Liver (tissue), 9 donors: Measurements from ENCODE around the gene SMAD1. TPM values are rescaled to one million over a fixed set of nuclear protein-coding genes. Genes with fewer than 3 reads are reported as not detected.

Experiments used
- DNase-seq: peaks from one replicate; pipeline ENCODE4 v3.0.0-alpha.2; 2017; ENCODE audit warnings: low spot score
- H3K27ac ChIP-seq, 2 donors: one replicate each; pipeline ENCODE4 v1.7.0; 2013; ENCODE audit warnings: inconsistent platforms in 2 of 2, low read length in 2 of 2, control low read depth in 1 of 2, low read depth in 1 of 2, mild to moderate bottlenecking in 1 of 2
- H3K27me3 ChIP-seq, 4 donors: one replicate each; pipeline versions ENCODE4 v1.6.1 to v1.7.0; 2013; ENCODE audit warnings: low read length in 3 of 4, inconsistent platforms in 1 of 4, mild to moderate bottlenecking in 1 of 4, moderate library complexity in 1 of 4; ENCODE audit not compliant: control insufficient read depth in 4 of 4, insufficient read depth in 4 of 4
- H3K36me3 ChIP-seq, 4 donors: one replicate each; pipeline versions ENCODE4 v1.6.1 to v1.7.0; 2013; ENCODE audit warnings: low read length in 3 of 4, mild to moderate bottlenecking in 3 of 4, low read depth in 1 of 4, moderate library complexity in 1 of 4; ENCODE audit not compliant: control insufficient read depth in 4 of 4, insufficient read depth in 3 of 4
- H3K4me1 ChIP-seq, 4 donors: one replicate each; pipeline versions ENCODE4 v1.6.1 to v1.7.0; 2013; ENCODE audit warnings: low read length in 3 of 4, mild to moderate bottlenecking in 3 of 4, moderate library complexity in 1 of 4; ENCODE audit not compliant: control insufficient read depth in 4 of 4, insufficient read depth in 4 of 4
- H3K4me3 ChIP-seq, 3 donors: one replicate each; pipeline versions ENCODE4 v1.6.1 to v1.7.0; 2013; ENCODE audit warnings: low read length in 3 of 3, control low read depth in 1 of 3, low read depth in 1 of 3, mild to moderate bottlenecking in 1 of 3
- H3K9ac ChIP-seq, 2 donors: one replicate each; pipeline ENCODE4 v1.7.0; 2013; ENCODE audit warnings: low read length in 2 of 2, mild to moderate bottlenecking in 2 of 2, moderate library complexity in 2 of 2, control low read depth in 1 of 2, low read depth in 1 of 2
- H3K9me3 ChIP-seq, 4 donors: one replicate each; pipeline versions ENCODE4 v1.6.1 to v1.7.0; 2013; ENCODE audit warnings: low read length in 3 of 4; ENCODE audit not compliant: control insufficient read depth in 4 of 4
- EGR1 ChIP-seq, 2 donors: IDR thresholded peaks; 2 replicates each; pipeline ENCODE4 v1.6.1; 2016 to 2018; ENCODE audit warnings: antibody characterized with exemption in 2 of 2, low read depth in 2 of 2
- FOXA1 ChIP-seq: IDR thresholded peaks from 2 replicates; pipeline ENCODE4 v1.6.1; 2016; ENCODE audit warnings: antibody characterized with exemption
- FOXA2 ChIP-seq: IDR thresholded peaks from 2 replicates; pipeline ENCODE4 v1.6.1; 2016; ENCODE audit warnings: antibody characterized with exemption
- GABPA ChIP-seq, 2 donors: IDR thresholded peaks in 1 of 2; conservative IDR thresholded peaks in 1 of 2; 2 replicates each; pipeline ENCODE4 v1.6.1; 2016; ENCODE audit warnings: antibody characterized with exemption in 2 of 2, mild to moderate bottlenecking in 1 of 2, moderate library complexity in 1 of 2
- HNF4A ChIP-seq, 2 donors: conservative IDR thresholded peaks; 2 replicates each; pipeline ENCODE4 v1.6.1; 2016; ENCODE audit warnings: antibody characterized with exemption in 2 of 2, mild to moderate bottlenecking in 2 of 2
- HNF4G ChIP-seq: IDR thresholded peaks from 2 replicates; pipeline ENCODE4 v1.6.1; 2016; ENCODE audit warnings: antibody characterized with exemption
- JUND ChIP-seq, 2 donors: IDR thresholded peaks; 2 replicates each; pipeline ENCODE4 v1.6.1; 2016; ENCODE audit warnings: antibody characterized with exemption in 2 of 2
- NR2F2 ChIP-seq: IDR thresholded peaks from 2 replicates; pipeline ENCODE4 v1.6.1; 2016; ENCODE audit warnings: antibody characterized with exemption
- RAD21 ChIP-seq, 2 donors: IDR thresholded peaks; 2 replicates each; pipeline ENCODE4 v1.6.1; 2016; ENCODE audit warnings: antibody characterized with exemption in 2 of 2, mild to moderate bottlenecking in 2 of 2
- RXRA ChIP-seq, 2 donors: IDR thresholded peaks; 2 replicates each; pipeline ENCODE4 v1.6.1; 2017 to 2018; ENCODE audit warnings: antibody characterized with exemption in 2 of 2, mild to moderate bottlenecking in 1 of 2
- SP1 ChIP-seq: IDR thresholded peaks from 2 replicates; pipeline ENCODE4 v1.6.1; 2018; ENCODE audit warnings: antibody characterized with exemption, mild to moderate bottlenecking
- TAF1 ChIP-seq: conservative IDR thresholded peaks from 2 replicates; pipeline ENCODE4 v1.6.1; 2016; ENCODE audit warnings: antibody characterized with exemption, mild to moderate bottlenecking
- YY1 ChIP-seq: IDR thresholded peaks from 2 replicates; pipeline ENCODE4 v1.6.1; 2016; ENCODE audit warnings: antibody characterized with exemption, mild to moderate bottlenecking
- WGBS: extraction: QIAGEN DNeasy Blood & Tissue Kit; methylation state at CpG from one replicate; pipeline ENCODE4 v1.1.7; 2013; 5-methylcytosine and 5-hydroxymethylcytosine counted together
- polyA plus RNA-seq, 2 donors: library from polyadenylated mRNA; stranded (reverse) in 1 of 2; unstranded in 1 of 2; fragments of 200-250 nt in 1 of 2; fragments of >200 nt in 1 of 2; fragmentation: Nextera tagmentation in 1 of 2; extraction: Ambion mirVana in 1 of 2; gene quantifications; one replicate each; pipeline versions ENCODE4 v1.2.1 to v1.2.3, GENCODE V29; 2013 to 2015
- total RNA-seq, 2 donors: library from RNA; depleted of rRNA; stranded (reverse); fragments of >200 nt; gene quantifications; one replicate each; pipeline ENCODE4 v1.2.3, GENCODE V29; 2014
- TF ChIP-seq, protein P1 (sequence below): IDR thresholded peaks from 2 replicates; pipeline ENCODE4 v1.6.1; 2016; ENCODE audit warnings: antibody characterized with exemption
- TF ChIP-seq, protein P2 (sequence below): IDR thresholded peaks from 2 replicates; pipeline ENCODE4 v1.6.1; 2016; ENCODE audit warnings: antibody characterized with exemption, mild to moderate bottlenecking
- TF ChIP-seq, protein P3 (sequence below): IDR thresholded peaks from 2 replicates; pipeline ENCODE4 v1.6.1; 2016; ENCODE audit warnings: antibody characterized with exemption
- TF ChIP-seq, protein P4 (sequence below): fragments of 150-350 bp; IDR thresholded peaks from 2 replicates; pipeline ENCODE4 v1.5.1; 2017; ENCODE audit warnings: improper control_type of control experiment, low read depth, low read length; ENCODE audit not compliant: missing input control
- TF ChIP-seq, protein P5 (sequence below): IDR thresholded peaks from 2 replicates; pipeline ENCODE4 v1.6.1; 2016; ENCODE audit warnings: antibody characterized with exemption
- donor health status: healthy.
- donor health status: healthy.
- donor health status: healthy.
- donor health status: healthy.
- donor health status: healthy.

SMAD1 gene
- total and polyA plus RNA-seq, 4 donors = 6.3 to 43.8 (median 14.6) TPM

DNA sequence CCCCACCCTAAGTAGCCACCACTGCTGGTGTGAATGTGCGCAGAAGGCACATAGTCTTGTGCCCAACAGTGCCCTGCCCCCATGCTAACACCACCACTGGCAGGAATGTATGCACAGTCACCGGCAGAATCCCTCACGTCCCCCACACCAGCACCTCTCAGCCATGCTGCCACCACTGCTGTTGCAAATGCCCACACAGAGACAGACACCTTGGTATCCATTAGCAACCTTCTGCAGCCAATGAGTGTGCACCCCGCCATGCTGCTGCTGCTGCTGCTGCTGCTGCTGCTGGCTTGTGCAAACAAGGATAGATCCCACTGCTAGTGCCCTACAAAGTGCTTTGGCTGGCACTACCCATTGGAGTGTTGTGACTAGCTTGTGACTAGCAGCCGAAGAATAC lies 85.1 kb downstream of the SMAD1 start:
- Histone ChIP-seq H3K9ac (no peak overlapping the region), H3K27ac (no peak overlapping the region), H3K27me3 (no peaks in the 10 kb centered on the region), H3K9me3 (no peaks in the 10 kb centered on the region), H3K4me1 (no peaks in the 10 kb centered on the region), H3K36me3 (no peaks in the 10 kb centered on the region), H3K4me3 (no peak overlapping the region)
- DNase-seq = no peak
- TF ChIP-seq EGR1 (IDR thresholded peaks at IDR 0.05; ENCODE audit: low read depth in 2 of 2) (no peak), RAD21 (IDR thresholded peaks at IDR 0.05) (no peak), FOXA1 (no peak), GABPA (IDR thresholded peaks at IDR 0.05 in 1 of 2, conservative IDR thresholded peaks at IDR 0.05 in 1 of 2) (no peak), SP1 (no peak), JUND (IDR thresholded peaks at IDR 0.05) (no peak), RXRA (IDR thresholded peaks at IDR 0.05) (no peak), FOXA2 (no peak), YY1 (no peak), HNF4G (no peak), HNF4A (conservative IDR thresholded peaks at IDR 0.05) (no peak), NR2F2 (no peak), TAF1 (no peak)
- TF ChIP-seq, protein P1, sequence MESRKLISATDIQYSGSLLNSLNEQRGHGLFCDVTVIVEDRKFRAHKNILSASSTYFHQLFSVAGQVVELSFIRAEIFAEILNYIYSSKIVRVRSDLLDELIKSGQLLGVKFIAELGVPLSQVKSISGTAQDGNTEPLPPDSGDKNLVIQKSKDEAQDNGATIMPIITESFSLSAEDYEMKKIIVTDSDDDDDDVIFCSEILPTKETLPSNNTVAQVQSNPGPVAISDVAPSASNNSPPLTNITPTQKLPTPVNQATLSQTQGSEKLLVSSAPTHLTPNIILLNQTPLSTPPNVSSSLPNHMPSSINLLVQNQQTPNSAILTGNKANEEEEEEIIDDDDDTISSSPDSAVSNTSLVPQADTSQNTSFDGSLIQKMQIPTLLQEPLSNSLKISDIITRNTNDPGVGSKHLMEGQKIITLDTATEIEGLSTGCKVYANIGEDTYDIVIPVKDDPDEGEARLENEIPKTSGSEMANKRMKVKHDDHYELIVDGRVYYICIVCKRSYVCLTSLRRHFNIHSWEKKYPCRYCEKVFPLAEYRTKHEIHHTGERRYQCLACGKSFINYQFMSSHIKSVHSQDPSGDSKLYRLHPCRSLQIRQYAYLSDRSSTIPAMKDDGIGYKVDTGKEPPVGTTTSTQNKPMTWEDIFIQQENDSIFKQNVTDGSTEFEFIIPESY = no peak
- TF ChIP-seq, protein P2, sequence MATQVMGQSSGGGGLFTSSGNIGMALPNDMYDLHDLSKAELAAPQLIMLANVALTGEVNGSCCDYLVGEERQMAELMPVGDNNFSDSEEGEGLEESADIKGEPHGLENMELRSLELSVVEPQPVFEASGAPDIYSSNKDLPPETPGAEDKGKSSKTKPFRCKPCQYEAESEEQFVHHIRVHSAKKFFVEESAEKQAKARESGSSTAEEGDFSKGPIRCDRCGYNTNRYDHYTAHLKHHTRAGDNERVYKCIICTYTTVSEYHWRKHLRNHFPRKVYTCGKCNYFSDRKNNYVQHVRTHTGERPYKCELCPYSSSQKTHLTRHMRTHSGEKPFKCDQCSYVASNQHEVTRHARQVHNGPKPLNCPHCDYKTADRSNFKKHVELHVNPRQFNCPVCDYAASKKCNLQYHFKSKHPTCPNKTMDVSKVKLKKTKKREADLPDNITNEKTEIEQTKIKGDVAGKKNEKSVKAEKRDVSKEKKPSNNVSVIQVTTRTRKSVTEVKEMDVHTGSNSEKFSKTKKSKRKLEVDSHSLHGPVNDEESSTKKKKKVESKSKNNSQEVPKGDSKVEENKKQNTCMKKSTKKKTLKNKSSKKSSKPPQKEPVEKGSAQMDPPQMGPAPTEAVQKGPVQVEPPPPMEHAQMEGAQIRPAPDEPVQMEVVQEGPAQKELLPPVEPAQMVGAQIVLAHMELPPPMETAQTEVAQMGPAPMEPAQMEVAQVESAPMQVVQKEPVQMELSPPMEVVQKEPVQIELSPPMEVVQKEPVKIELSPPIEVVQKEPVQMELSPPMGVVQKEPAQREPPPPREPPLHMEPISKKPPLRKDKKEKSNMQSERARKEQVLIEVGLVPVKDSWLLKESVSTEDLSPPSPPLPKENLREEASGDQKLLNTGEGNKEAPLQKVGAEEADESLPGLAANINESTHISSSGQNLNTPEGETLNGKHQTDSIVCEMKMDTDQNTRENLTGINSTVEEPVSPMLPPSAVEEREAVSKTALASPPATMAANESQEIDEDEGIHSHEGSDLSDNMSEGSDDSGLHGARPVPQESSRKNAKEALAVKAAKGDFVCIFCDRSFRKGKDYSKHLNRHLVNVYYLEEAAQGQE = no peak
- TF ChIP-seq, protein P3, sequence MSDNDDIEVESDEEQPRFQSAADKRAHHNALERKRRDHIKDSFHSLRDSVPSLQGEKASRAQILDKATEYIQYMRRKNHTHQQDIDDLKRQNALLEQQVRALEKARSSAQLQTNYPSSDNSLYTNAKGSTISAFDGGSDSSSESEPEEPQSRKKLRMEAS = no peak
- TF ChIP-seq, protein P4, sequence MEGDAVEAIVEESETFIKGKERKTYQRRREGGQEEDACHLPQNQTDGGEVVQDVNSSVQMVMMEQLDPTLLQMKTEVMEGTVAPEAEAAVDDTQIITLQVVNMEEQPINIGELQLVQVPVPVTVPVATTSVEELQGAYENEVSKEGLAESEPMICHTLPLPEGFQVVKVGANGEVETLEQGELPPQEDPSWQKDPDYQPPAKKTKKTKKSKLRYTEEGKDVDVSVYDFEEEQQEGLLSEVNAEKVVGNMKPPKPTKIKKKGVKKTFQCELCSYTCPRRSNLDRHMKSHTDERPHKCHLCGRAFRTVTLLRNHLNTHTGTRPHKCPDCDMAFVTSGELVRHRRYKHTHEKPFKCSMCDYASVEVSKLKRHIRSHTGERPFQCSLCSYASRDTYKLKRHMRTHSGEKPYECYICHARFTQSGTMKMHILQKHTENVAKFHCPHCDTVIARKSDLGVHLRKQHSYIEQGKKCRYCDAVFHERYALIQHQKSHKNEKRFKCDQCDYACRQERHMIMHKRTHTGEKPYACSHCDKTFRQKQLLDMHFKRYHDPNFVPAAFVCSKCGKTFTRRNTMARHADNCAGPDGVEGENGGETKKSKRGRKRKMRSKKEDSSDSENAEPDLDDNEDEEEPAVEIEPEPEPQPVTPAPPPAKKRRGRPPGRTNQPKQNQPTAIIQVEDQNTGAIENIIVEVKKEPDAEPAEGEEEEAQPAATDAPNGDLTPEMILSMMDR = no peak
- TF ChIP-seq, protein P5, sequence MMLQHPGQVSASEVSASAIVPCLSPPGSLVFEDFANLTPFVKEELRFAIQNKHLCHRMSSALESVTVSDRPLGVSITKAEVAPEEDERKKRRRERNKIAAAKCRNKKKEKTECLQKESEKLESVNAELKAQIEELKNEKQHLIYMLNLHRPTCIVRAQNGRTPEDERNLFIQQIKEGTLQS = no peak
- 87% methylated on average over 5 of the region's 5 CpGs for WGBS
